HG03575 (cell line): ENCODE results near the gene STAT6.
"Not testable (repeated sequence)": the region's sequence is repeated elsewhere in the genome, so short reads cannot be mapped to it uniquely, and the experiment has no call there.

Experiments used
- ATAC-seq: cut with Tn5 transposase; IDR thresholded peaks from one replicate; pipeline ENCODE4 v1.9.1; 2021; ENCODE audit not compliant: unreplicated experiment, insufficient number of reproducible peaks, low FRiP score; ENCODE audit errors: extremely low read depth

Gene STAT6

DNA sequence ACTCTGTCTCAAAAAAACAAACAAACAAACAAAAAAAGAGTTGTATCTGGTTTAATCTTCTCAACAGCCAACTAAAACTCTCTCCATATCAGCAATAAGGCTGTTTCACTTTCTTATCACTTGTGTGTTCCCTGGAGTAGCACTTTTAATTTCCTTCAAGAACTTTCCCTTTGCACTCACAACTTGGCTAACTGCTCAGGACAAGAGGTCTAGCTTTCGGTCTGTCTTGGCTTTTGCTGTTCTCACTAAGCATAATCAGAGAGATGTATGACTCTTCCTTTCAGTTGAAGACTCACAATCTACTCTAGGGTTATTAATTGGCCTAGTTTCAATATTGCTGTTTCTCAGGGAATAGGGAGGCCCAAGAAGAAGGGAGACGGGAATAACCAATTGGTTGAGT, 44.9 kb downstream of the STAT6 start:
- ATAC-seq = no peak

DNA sequence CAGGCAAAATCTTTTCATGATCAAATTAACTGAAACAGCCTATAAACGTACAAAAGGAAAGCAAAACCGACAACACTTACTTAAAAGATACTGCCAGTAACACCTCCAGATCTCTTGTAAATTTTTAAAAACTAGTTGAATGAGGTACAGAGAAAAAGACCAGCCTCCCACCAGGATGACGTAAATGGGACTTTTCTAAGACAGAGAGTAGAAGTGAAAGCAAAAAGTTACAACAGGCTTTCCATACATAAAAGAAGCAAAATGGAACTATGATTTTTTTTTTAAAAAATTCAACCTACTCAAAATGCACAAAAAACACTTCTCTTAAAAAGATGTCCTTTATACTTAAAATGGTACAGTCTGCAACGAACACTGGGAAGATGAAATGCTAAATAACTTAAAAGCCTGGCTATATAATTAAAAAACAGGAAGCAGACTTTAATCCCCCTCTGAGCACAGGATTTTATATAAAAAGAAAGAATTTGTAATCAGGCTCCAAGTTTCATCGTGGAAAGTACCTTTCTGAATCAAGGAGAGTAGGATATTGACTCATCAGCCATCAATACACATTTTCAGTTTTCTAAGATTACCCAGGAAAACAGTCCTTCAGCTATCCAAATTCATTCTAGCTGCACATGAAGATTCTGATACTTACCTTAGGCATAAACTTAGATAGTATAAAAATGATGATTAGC, 47.0 kb downstream of the STAT6 start:
- ATAC-seq = peak; percentile 60

DNA sequence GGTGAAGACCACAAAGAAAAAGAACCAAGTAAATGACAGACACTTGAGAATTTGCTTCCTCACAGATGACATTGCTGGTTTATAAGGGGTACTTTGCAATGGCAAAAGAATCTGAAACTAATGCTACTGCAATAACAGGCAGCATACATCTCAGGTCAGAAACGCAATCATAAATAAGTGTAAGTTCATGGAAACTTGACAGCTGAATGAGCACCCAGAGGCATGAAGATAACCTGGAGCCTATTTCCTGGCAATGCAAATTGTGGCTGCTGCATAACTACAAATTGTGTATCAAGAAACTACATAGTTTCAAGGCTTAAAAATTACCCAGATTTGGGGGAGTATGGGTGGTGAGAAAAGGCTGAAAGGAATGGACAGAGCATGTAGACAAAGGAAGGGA, 52.7 kb downstream of the STAT6 start:
- no peak for ATAC-seq

DNA sequence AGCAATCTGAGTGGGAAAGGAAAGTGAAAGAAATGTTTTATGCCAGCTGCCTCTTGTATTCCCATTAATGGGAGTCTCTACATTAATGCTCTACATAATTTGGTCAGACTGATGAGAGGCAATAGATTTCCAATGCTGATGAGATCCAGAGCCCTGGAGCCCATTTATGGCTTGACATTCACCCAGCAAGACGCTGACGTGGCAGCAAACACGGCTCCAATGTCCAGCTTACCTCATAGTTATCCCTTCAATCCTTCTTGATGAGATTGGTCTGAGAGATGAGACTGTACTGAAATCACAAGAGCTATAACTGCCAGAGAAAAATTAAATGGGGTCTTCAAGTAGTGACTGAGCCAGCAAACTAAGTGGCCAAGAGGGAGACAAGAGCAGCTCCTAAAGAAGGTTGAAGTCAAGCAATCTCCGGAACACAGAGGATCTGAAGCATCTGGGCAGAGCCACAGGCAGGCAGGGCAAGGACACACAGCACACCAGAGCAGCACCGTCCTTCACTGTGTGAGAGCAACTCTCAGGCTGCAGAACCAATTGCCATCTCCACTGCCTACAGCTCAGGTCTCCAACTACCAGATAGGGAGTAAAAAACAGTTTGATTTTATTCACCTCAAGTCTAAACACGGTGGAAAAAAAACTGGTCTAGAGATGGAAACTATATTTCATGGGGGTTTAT, 54.0 kb downstream of the STAT6 start:
- no peak for ATAC-seq

DNA sequence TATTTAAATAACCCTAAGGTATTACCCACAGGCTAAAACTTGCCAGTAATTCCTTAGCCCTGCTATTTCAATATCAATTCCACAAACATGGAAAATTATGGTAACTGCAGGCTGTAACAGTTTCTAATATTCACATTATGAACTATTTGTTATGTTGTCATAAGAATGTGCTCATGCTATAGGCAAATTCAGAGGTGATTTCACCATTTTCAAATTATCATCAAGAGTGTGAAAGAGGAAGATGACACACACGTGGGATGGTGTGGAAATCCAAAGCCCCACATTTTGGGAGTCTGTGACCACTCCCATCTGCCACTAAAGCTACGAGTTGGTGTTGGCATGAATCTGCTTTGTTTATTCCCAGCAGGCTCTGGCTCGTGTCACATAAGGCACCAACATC, 55.3 kb downstream of the STAT6 start:
- ATAC-seq = no peak

DNA sequence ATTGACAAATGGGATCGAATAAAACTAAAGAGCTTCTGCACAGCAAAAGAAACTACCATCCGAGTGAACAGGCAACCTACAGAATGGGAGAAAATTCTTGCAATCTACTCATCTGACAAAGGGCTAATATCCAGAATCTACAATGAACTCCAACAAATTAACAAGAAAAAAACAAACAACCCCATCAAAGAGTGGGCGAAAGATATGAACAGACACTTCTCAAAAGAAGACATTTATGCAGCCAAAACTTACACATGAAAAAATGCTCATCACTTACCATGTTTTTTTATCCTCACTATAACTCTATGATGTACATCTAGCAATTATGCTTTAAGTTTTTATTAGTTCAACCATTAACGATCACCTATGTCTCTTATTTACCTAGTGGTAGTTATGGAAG, 57.3 kb downstream of the STAT6 start:
- ATAC-seq = not testable (repeated sequence)

DNA sequence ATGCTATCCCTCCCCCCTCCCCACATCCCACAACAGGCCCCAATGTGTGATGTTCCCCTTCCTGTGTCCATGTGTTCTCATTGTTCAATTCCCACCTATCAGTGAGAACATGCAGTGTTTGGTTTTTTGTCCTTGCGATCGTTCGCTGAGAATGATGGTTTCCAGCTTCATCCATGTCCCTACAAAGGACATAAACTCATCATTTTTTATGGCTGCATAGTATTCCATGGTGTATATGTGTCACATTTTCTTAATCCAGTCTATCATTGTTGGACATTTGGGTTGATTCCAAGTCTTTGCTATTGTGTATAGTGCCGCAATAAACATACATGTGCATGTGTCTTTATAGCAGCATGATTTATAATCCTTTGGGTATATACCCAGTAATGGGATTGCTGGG, 58.0 kb downstream of the STAT6 start:
- not testable (repeated sequence) for ATAC-seq

DNA sequence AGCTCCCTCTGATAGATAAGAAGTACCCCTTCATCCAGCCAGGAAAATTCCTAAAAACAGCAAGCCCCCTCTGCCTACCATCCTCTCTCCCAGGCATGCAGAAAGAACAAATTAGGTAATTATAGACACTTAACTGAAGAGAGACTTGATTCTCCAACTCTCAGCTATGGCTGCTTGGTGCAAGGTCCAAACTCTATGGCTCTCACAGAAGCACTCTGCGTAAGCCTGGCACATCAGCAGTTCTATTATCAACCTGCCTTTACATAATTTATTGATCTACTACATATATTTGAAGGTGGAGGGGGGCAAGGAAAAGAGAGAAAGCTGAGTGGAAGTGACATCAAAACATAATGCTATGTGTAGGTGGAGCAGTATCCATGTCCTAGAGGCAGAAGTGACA, 60.2 kb downstream of the STAT6 start:
- ATAC-seq = no peak

DNA sequence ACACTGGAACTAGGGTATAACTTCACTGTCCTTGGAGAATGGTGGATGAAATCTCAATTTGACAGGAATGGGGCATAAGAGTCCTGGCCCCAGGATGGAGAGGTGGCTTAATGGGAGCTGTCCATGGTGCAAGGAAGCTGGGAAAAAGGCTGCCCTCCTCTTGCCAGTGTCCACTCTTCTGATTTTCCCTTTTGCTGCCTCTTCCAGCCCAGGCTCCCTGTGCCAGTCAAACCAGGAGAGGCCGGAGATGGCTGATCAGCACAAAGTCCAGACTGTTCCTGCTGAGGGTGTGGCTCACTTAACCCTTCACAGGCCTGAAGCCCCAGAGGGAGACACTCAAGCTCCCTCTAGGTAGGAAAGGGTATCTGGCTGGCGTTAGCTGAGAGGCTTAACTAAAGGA, 61.3 kb downstream of the STAT6 start, which contains the start of gene MYO1A:
TSS of gene MYO1A (minus strand) at position 240 of the 400 bp plus-strand sequence. CDS start 1,806 bp downstream, outside the sequence.
- ATAC-seq = no peak

DNA sequence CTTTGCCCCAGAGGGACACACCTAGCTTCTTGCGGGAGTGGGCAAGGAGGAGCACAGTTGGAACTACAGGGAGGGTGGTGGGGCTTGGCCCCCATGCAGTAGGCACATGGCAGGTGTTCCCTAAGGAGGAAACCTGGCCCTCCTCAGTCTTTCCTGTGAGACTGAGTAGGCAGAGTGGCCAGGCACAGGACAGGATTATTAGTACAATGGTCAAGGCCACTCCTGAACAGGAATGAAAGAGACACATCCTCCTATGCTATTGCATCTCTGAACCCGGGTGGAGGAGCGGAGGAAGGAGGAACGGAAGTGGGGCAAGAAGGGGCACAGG, 62.1 kb downstream of the STAT6 start:
- no peak for ATAC-seq

DNA sequence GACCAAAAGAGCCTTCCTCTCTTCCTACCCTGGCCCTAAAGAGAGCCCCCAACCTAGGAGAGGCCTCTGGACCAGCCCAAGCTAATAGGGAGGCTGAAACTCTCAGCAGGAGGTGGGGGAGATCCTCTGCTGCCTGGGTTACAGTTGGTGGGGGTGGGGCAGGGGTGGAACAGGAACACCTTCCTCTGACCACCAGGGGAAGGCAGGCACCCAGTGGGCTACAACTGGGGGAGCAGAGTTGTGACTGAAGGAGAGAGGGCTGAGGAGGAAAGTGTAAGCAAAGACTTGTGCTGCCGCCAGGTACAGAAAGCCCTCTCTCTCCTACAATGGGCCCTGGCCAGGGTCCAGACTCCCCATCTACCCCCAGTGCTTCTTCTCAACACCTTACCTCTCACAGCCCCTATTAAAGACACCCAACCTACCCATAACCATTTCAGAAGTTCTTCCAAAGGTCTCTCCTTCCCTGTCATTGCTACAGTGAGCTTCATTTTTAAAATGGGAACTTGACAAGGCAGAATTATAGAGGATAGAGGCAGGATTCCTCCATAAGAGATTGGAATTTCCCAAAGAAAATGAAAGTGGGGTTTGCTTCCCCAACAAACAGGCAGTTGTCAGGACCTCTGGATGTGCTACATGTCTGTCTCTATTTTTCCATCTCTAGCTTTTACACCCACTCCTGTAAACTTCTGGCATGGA, 62.6 kb downstream of the STAT6 start:
- ATAC-seq = no peak

DNA sequence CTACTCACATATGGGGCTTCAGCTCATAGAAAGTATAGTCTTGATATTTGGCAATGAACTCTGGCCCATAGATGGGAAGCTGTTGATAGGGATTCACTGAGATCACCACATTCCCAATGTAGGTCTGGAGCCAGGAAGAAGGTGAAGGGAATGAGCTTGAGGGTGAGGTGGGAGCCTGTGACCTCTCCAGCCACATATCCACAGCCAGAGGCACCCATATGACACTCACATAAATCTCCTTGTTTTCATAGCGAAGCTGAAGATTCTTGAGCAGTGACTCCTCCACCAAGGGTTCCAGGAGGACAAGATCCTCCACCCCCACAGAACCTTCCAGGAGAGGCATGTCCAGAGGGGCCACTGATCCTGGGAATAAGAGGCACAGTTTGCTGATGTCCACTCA, 63.2 kb downstream of the STAT6 start:
- no peak for ATAC-seq

DNA sequence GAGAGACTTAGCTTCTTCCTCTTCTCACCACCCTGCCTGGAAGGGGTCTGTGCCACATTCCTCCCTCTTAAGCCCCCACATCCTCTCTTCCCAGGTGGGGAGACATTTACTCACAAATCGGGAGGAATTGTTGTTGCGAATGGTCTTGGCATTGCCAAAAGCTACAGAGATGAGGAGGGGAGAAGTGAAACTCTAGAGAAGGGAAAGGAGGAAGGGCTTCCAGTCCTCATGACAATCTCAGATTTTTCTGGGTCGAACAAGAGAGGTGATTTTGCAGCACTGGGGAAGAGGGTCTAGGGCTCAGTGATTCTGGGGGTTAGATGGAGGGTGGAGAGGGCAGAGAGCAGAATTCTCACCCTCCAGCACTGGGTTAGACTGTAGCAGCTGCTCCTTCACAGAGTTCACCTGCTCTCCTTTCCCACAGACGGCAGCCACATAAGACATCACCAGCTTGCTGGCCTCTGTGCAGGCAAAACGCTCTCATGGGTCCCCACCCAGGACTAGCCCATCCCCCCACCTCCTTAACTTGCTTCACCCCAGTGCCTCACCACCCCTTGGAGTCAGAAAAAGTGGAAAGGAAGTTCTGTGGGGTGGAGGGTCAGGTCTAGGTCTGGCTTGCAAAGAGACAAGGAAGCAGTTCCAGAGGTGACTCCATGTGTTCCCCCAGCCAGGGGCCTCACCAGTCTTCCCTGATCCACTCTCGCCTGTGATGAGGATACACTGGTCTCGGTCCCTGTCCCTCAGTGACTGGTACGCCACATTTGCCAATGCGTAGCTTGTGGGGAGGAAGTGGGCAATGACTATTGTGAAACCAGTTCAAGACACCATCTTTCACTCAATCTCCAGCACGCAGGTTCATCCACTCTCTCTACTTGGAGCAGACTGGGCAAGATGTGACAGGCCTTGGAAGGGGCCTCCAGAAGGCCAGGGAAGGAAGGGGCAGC, 63.9 kb downstream of the STAT6 start:
- ATAC-seq = no peak

DNA sequence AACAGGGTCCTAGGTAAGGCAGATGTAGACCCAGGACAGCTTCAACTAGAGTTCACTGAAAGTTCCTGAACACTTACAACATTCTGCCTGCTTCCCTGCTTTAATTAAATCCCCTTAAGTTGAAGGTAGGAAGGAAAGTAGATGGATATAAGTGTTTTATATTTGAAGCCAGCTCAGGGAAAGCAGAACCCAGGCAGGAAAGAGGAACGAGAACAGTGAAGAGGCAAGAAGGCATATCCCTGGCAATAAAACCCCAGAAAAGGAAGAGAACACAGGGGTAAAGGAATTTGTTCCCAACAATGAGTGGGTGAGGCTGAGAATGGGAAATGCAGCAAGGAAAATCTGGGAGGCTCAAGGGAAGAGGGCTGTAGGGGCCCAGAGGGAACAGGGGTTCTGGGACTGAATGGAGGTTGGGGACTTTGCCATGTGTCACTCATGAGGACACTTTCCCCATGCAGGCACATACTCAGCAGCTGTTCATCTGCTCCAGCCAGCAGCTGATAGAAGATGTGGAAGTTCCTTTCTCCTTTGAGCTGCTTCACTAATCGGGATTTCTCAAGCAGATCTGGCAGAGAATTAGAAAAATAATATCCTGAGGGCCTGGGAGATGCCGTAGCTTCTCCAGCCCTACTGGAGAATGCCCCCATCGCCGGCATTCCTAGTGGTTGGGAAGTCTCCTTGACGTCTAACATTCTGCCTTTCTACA, 64.9 kb downstream of the STAT6 start:
- no peak for ATAC-seq
